ENCODE data around the gene NUMB. TPM values are rescaled to one million over a fixed set of nuclear protein-coding genes. Genes with fewer than 3 reads are reported as not detected.

NUMB gene
- polyA plus RNA-seq, 1 donor from 2014 or later = 11.5 TPM

GRCh38 chr14:73250317-73250713, 208.0 kb downstream of the NUMB start:
- Histone ChIP-seq H3K36me3 (ENCODE audit: insufficient read depth, low read length) (no peaks in the 10 kb centered on the region), H3F3A (ENCODE audit: insufficient read depth, low read length, poor library complexity, severe bottlenecking) (no peaks in the 10 kb centered on the region), H2AFZ (ENCODE audit: low read depth, low read length) (no peak overlapping the region), H3K27ac (ENCODE audit: low read length) (no peak overlapping the region), H4K20me1 (ENCODE audit: insufficient read depth) (no peaks in the 10 kb centered on the region), H3K79me2 (replicated peaks; ENCODE audit: insufficient read depth, low read length) (no peaks in the 10 kb centered on the region), H3K4me3 (ENCODE audit: low read length) (no peak overlapping the region), H3K9me2 (ENCODE audit: insufficient read depth, low read length) (no peaks in the 10 kb centered on the region), H3K9me3 (ENCODE audit: low read length) (no peaks in the 10 kb centered on the region), H3K27me3 (ENCODE audit: insufficient read depth, low read depth, low read length) (no peaks in the 10 kb centered on the region), H3K9ac (ENCODE audit: low read length) (no peak overlapping the region), H3K4me2 (ENCODE audit: low read length) (no peak overlapping the region)
- TF ChIP-seq TAF1 (IDR thresholded peaks at IDR 0.05; ENCODE audit: low read depth) (no peak), EP300 (conservative IDR thresholded peaks at IDR 0.05; ENCODE audit: poor library complexity, severe bottlenecking) (no peak), SMC3 (conservative IDR thresholded peaks at IDR 0.05; ENCODE audit: poor library complexity) (no peak), CTCF (IDR thresholded peaks at IDR 0.05; ENCODE audit: poor library complexity, severe bottlenecking) (no peak), POLR2AphosphoS5 (IDR thresholded peaks at IDR 0.05) (no peak), MXI1 (conservative IDR thresholded peaks at IDR 0.05; ENCODE audit: poor library complexity, severe bottlenecking) (no peak), EZH2 (IDR thresholded peaks at IDR 0.05; ENCODE audit: borderline replicate concordance, insufficient read depth, low read length, poor library complexity, severe bottlenecking) (no peak)

DNA sequence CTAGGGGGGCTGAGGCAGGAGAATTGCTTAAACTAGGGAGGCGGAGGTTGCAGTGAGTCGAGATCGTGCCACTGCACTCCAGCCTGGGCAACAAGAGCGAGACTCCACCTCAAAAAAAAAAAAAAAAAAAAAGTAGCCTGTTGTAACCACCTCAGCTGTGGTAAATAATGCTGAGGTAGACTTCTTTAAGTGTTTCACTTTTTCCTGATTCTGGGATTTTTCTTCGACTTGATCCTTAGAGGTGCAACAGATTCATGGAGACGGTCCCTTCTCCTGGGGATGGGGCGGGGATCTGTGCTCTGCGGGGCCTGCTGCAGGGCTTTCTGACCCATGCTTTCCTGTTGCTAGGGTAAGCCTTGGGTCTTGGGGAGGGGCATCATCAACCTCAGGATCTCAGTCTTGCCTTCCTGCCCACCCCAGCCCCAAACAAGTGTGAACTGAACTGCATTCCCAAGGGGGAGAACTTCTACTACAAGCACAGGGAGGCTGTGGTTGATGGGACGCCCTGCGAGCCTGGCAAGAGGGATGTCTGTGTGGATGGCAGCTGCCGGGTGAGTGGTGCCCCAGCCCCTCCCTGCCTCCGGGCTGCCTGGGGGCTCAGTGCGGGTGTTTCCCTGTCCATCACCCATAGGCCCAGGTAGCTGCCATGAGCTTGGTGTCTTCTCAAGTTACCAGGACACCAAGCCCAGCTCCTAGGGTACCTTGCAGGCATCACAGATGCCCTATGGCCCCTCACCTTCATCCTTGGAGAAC, 208.6 kb downstream of the NUMB start:
- Histone ChIP-seq H3K27ac (ENCODE audit: low read length) (no peak overlapping the region), H2AFZ (ENCODE audit: low read depth, low read length) (no peak overlapping the region), H3K27me3 (ENCODE audit: insufficient read depth, low read depth, low read length) (no peaks in the 10 kb centered on the region), H3K36me3 (ENCODE audit: insufficient read depth, low read length) (no peaks in the 10 kb centered on the region), H4K20me1 (ENCODE audit: insufficient read depth) (no peaks in the 10 kb centered on the region), H3K9me3 (ENCODE audit: low read length) (no peaks in the 10 kb centered on the region), H3K9ac (ENCODE audit: low read length) (no peak overlapping the region), H3F3A (ENCODE audit: insufficient read depth, low read length, poor library complexity, severe bottlenecking) (no peaks in the 10 kb centered on the region), H3K79me2 (replicated peaks; ENCODE audit: insufficient read depth, low read length) (no peaks in the 10 kb centered on the region), H3K4me2 (ENCODE audit: low read length) (no peak overlapping the region), H3K9me2 (ENCODE audit: insufficient read depth, low read length) (no peaks in the 10 kb centered on the region), H3K4me3 (ENCODE audit: low read length) (no peak overlapping the region)
- TF ChIP-seq MXI1 (conservative IDR thresholded peaks at IDR 0.05; ENCODE audit: poor library complexity, severe bottlenecking) (no peak), SMC3 (conservative IDR thresholded peaks at IDR 0.05; ENCODE audit: poor library complexity) (no peak), TAF1 (IDR thresholded peaks at IDR 0.05; ENCODE audit: low read depth) (no peak)
- TF ChIP-seq, protein P1, sequence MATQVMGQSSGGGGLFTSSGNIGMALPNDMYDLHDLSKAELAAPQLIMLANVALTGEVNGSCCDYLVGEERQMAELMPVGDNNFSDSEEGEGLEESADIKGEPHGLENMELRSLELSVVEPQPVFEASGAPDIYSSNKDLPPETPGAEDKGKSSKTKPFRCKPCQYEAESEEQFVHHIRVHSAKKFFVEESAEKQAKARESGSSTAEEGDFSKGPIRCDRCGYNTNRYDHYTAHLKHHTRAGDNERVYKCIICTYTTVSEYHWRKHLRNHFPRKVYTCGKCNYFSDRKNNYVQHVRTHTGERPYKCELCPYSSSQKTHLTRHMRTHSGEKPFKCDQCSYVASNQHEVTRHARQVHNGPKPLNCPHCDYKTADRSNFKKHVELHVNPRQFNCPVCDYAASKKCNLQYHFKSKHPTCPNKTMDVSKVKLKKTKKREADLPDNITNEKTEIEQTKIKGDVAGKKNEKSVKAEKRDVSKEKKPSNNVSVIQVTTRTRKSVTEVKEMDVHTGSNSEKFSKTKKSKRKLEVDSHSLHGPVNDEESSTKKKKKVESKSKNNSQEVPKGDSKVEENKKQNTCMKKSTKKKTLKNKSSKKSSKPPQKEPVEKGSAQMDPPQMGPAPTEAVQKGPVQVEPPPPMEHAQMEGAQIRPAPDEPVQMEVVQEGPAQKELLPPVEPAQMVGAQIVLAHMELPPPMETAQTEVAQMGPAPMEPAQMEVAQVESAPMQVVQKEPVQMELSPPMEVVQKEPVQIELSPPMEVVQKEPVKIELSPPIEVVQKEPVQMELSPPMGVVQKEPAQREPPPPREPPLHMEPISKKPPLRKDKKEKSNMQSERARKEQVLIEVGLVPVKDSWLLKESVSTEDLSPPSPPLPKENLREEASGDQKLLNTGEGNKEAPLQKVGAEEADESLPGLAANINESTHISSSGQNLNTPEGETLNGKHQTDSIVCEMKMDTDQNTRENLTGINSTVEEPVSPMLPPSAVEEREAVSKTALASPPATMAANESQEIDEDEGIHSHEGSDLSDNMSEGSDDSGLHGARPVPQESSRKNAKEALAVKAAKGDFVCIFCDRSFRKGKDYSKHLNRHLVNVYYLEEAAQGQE (IDR thresholded peaks at IDR 0.05; ENCODE audit: borderline replicate concordance) = no peak
